Ammon's horn (tissue), 1 donor: ENCODE measurements around the gene ST3GAL2.

Experiments
- DNase-seq: peaks from one replicate; pipeline ENCODE4 v3.0.0-alpha.2; 2016; ENCODE audit warnings: low spot score

Gene ST3GAL2

DNA sequence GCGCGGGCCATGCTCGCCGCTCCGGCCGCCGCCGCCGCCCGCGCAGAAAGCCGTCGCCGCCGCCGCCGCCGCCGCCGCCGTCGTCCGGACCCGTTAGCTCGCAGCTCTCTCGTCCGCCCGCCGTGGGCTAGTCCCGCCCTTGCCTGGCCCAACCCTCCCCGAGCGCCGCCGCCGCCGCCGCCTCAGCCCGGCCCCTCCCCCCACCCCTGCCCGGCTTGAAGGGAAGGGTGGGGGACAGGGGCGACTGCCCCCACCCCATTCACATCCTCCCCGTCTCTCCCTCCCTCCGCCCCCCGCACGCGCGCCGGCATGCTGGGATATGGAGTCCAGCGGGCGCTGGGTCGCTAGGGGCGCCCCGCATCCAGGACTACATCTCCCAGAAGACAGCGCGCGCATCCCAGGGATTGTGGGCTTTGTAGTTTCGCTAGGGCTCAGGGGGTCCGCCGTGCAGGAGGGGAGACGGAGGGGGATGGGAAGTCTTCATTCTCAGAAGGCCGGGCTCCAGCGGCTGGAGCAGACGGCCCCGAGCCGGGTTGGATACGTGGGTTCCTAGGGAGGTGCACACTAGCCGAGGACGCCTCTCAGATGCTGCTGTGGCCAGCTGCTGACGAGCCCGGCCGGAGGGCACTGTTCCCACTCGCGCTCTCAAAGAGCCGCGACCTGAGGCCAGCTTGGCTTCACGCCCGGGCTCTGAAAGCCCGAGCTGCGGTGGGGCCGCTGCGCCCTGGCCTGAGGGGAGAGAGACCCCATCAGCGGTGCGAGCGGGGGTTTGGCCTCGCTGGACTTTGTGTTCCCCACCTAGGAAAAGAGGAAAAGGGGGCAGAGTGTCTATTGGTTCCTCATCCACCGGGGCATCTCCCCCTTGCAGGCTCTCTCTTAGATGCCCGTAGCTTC, at the start of gene ST3GAL2:
ST3GAL2 (minus strand) TSS at position 132 of the 894 bp plus-strand sequence. CDS start 40,570 bp downstream, outside the sequence.
- peak; percentile 97 for DNase-seq

GRCh38 chr16:70484867-70485266, 46.0 kb upstream of the ST3GAL2 start:
- no peak for DNase-seq

DNA sequence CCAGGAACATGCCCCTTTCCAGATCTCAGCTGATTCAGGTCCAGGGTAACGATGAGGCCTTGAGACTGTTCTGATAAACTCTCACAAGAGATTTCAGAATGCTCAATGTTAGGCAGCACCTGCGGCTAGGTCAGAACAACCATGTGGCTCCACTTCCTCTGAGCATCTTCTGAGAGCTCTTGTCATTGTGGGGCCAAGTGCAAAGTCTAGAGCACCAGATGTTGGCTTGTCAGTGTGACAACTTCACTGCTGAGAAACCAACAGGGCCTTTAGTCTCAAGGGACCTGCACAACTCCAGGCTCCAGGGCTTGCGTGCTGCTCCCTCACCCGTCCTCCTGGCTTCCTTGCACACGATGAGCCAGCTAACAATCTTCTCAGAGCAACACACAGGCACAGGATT, 44.5 kb upstream of the ST3GAL2 start:
- DNase-seq, result no peak

DNA sequence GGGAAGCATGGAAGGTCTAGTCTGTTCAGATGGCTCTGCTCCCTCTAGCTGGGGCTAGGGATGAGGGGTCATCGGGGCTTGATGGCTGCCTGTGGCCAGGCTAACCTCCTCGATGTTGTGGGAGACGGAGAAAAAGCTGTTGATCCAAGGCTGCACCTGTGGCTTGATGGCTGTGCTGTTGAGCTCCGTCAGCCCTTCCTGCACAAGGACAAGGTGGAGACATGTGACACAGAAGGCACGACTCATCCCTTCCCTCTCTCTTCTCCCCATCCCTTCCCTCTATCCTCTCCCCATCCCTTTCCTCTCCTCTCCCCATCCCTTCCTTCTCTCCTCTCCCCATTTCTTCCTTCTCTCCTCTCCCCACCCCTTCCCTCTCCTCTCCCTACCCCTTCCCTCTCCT, 43.7 kb upstream of the ST3GAL2 start:
- no peak for DNase-seq

- no peak for DNase-seq
Measured at GRCh38 chr16:70481929-70482536, 43.1 kb upstream of the ST3GAL2 start.

GRCh38 chr16:70480127-70481105, 41.5 kb upstream of the ST3GAL2 start:
- no peak for DNase-seq

- no peak for DNase-seq
Measured at GRCh38 chr16:70478912-70479341, 40.0 kb upstream of the ST3GAL2 start.

DNA sequence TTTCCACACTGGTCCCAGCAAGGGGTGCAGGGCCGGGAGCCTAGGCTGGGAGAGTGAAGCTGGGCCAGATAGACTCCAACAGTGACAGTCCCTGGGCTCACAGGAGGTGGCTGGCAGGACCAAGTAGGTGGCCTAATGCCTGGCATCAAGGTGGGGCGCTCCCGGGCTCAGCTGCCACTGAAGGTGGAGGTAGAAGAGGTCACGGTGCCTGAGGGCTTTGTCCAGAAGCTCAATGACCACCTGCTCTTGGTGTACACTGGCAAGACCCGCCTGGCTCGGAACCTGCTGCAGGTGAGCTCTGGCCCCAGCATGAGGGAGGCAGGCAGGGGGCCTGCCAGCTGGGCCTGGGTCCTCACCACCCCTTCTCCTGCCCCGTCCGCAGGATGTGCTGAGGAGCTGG, 39.3 kb upstream of the ST3GAL2 start:
- DNase-seq, result no peak

DNA sequence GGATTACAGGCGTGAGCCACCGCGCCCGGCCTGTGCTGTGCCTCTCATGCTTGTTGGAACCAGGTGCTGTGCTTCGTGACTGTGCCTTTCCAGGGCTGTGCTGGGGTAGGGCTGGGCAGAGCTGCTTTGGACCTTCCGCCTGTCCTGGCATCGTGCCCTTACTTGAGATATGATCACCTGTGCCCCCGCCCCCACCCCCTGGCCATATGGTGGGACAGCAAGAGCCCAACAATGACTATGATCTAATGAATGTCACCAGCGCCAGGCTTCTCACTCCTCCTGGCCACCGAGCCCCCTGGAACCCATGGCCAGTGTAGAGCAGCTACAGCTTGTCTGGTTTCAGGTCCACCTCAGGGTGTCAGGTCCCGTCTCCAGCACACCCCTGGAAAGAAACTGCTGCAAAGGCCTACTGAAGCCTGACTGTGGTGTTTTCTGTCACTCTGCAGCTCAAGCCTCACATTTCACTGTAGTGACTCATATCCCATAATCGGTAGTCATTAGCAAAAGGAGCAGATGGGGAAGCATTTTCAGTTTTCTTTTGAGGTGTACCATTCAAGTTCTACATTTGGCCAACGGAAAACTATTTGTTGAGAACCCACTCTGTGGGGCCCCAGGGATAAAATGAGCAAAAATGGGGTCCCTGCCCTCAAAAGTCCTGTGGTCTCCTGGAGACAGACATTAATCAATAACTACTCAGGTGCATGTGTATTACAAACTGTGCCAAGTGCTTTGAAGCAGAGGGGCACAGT, 37.5 kb upstream of the ST3GAL2 start:
- DNase-seq, result peak; percentile 44

GRCh38 chr16:70475054-70475871, 36.4 kb upstream of the ST3GAL2 start:
- DNase-seq, result no peak

DNA sequence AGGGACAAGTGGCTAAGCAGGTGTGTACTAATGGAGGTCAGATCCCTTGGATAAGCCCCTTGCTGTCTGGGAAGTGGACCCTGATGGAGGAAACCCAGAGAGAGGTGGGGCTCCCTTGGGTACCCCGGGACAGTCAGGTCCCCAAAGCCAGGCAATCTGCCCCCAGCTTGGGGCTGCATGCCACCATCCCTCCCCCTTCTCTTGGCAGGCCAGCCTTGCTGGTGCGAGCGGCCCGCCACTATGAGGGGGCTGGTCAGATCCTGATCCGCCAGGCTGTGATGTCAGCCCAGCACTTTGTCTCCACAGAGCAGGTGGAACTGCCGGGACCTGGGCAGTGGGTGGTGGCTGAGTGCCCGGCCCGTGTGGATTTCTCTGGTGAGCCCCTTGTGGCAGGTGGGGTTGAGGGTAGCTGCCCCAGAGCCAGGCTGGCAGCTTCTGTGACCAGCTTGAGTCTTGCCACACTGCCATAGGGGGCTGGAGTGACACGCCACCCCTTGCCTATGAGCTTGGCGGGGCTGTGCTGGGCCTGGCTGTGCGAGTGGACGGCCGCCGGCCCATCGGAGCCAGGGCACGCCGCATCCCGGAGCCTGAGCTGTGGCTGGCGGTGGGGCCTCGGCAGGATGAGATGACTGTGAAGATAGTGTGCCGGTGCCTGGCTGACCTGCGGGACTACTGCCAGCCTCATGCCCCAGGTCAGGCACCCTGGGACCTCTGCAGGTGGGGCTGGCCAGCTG, 35.6 kb upstream of the ST3GAL2 start:
- DNase-seq, result no peak

- no peak for DNase-seq
Measured at GRCh38 chr16:70473446-70474319, 34.8 kb upstream of the ST3GAL2 start.

GRCh38 chr16:70472786-70473433, 34.0 kb upstream of the ST3GAL2 start:
- DNase-seq, result no peak

- DNase-seq, result peak; percentile 34
Measured at GRCh38 chr16:70470927-70471341, 32.0 kb upstream of the ST3GAL2 start.

DNA sequence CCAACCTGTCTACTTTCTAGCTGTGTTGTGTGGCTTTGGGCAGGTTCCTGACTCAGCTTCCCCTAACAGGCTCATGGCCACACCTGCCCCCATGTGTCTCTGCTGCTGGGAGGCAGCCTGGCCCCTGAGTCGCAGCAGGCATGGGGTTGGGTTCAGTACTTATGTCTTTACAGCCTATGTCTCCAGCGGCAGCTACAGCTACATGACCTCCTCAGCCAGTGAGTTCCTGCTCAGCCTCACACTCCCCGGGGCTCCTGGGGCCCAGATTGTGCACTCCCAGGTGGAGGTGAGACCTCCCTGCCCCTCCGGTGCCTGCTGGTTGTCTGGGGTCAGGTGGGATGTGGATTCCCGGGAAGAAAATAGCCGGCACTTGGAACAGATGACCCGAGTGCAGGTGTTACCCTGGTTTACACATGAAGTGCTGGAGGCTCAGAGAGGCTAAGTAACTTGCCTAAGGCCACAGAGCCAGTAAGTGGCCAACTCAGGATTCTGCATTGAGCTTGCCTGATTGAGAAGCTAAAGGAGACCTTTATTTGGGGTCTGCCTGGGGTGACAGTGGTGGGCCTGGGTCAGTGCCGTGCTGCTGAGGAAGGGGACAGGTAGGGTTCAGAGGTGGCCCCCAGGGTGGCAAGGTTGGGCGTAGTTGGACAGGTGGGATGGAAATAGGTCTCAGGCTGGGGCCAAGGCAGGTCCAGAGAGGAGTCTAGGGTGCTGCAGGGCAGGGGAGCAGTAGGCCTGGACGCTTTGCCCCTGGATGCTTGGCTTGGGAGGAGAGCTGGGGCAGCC, 31.4 kb upstream of the ST3GAL2 start:
- no peak for DNase-seq

DNA sequence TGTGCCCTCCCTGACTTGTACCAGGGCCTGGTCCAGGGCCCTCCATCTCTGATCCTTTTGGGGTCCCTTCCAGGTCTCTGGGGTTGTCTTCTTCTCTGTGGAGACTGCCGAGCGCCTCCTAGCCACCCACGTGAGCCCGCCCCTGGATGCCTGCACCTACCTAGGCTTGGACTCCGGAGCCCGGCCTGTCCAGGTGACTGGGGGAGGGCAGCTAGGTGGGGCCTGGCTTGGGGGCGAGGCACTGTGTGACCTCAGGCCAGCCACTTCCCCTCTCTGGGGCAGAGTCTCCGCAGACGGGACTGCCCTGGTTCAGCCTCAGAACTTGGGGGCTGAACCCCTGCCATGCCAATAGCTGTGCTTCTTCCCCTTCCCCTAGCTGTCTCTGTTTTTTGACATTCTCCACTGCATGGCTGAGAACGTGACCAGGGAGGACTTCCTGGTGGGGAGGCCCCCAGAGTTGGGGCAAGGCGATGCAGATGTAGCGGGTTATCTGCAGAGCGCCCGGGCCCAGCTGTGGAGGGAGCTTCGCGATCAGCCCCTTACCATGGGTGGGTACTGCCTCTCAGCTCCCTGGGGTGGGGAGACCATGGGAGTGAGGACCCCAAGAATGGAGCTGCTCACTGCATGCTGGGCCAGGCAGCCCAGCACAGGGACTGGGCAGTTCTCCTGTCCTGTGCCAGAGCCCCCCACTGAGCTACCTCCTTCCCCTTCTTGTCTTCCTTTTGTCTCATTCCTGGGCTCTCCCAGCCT, 30.1 kb upstream of the ST3GAL2 start:
- no peak for DNase-seq

DNA sequence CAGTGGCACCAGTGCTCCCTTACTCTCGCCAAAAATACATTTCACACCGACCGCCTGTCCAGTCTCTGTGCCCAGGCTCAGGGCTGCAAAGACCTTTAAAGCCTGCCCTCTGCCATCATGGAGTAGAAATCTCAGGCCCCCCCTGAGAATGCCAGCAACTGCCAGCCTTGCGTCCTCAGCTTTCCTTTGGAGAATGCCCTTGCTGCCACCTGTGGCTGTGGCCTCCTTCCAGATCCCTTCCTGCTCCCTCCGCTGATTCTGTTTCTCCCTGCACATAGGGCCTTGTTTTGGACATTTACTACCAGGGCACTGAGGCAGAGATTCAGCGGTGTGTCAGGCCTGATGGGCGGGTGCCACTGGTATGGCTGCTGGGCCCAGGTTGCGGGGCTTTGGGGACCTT, 28.7 kb upstream of the ST3GAL2 start:
- no peak for DNase-seq
